OCI-LY7 (cell line): ENCODE measurements around the gene SURF1. TPM values are rescaled to one million over a fixed set of nuclear protein-coding genes. Genes with fewer than 3 reads are reported as not detected.

Source experiments
- BruUV-seq: library from RNA; stranded (reverse); fragments of 400-500 nt; replicated peaks from 2 replicates; lab custom pipeline; 2021; lab: Mats Ljungman, UMichigan
- CTCF ChIA-PET: fragments of 300-600 bp; sonication (Branson Sonifier 250); formaldehyde crosslinking; loops from one replicate; lab custom pipeline; 2022; ENCODE audit warnings: antibody characterized with exemption; ENCODE audit not compliant: unreplicated experiment; lab: Charles Lee
- POLR2A ChIA-PET: fragments of 300-600 bp; sonication (Branson Sonifier 250); formaldehyde crosslinking; loops from one replicate; lab custom pipeline; 2022; ENCODE audit warnings: antibody characterized with exemption; lab: Charles Lee
- DNase-seq: peaks from one replicate; pipeline ENCODE4 v3.0.0-alpha.2; 2015; ENCODE audit warnings: low spot score
- H2AFZ ChIP-seq: fragments of 200-600 bp; sonication (generic), shearing (Covaris generic); 2 replicates; pipeline ENCODE4 v1.6.1; 2014; ENCODE audit warnings: mild to moderate bottlenecking, antibody characterized with exemption, low read length, moderate library complexity
- H3K27ac ChIP-seq: fragments of 200-600 bp; sonication (generic); 2 replicates; pipeline ENCODE4 v1.5.1; 2014; ENCODE audit warnings: mixed run types, low read depth, mild to moderate bottlenecking, moderate library complexity, low read length, inconsistent platforms; ENCODE audit not compliant: poor library complexity, severe bottlenecking
- H3K36me3 ChIP-seq: fragments of 200-600 bp; sonication (generic); 2 replicates; pipeline ENCODE4 v1.6.1; 2014; ENCODE audit warnings: mild to moderate bottlenecking, antibody characterized with exemption, low read length, moderate library complexity, mixed read lengths; ENCODE audit not compliant: insufficient read depth
- H3K4me1 ChIP-seq: fragments of 200-600 bp; sonication (generic); 2 replicates; pipeline ENCODE4 v1.5.1; 2014; ENCODE audit warnings: mild to moderate bottlenecking, low read length; ENCODE audit not compliant: insufficient read depth, poor library complexity, severe bottlenecking
- H3K4me2 ChIP-seq: fragments of 200-600 bp; sonication (generic); 2 replicates; pipeline ENCODE4 v1.6.1; 2014; ENCODE audit warnings: mild to moderate bottlenecking, low read length
- H3K4me3 ChIP-seq: fragments of 200-600 bp; sonication (generic); 2 replicates; pipeline ENCODE4 v1.5.1; 2014; ENCODE audit warnings: mild to moderate bottlenecking, low read depth, low read length; ENCODE audit not compliant: poor library complexity, severe bottlenecking
- H3K79me2 ChIP-seq: fragments of 200-600 bp; sonication (generic); 2 replicates; pipeline ENCODE4 v1.6.1; 2016; ENCODE audit warnings: low read depth, mild to moderate bottlenecking, low read length, moderate library complexity, mixed read lengths; ENCODE audit not compliant: insufficient read depth
- H3K9me2 ChIP-seq: fragments of 200-600 bp; sonication (generic); 2 replicates; pipeline ENCODE4 v1.6.1; 2016; ENCODE audit warnings: mild to moderate bottlenecking, low read length, mixed read lengths; ENCODE audit not compliant: insufficient read depth
- H3K9me3 ChIP-seq: fragments of 200-600 bp; sonication (generic); 2 replicates; pipeline ENCODE4 v1.6.1; 2014; ENCODE audit warnings: mild to moderate bottlenecking, mixed run types, low read length, mixed read lengths
- H4K20me1 ChIP-seq: fragments of 200-600 bp; sonication (generic); 2 replicates; pipeline ENCODE4 v1.6.1; 2014; ENCODE audit warnings: mild to moderate bottlenecking, antibody characterized with exemption, low read length, moderate library complexity, mixed read lengths; ENCODE audit not compliant: insufficient read depth
- EZH2phosphoT487 ChIP-seq: fragments of 200-600 bp; sonication (generic); IDR thresholded peaks from 2 replicates; pipeline ENCODE4 v1.6.1; 2018; ENCODE audit warnings: low read depth, borderline replicate concordance, mild to moderate bottlenecking, mixed run types, antibody characterized with exemption, low read length, moderate library complexity, mixed read lengths
- intact Hi-C: fragments of 100-400 bp; cut with micrococcal nuclease; formaldehyde crosslinking; loops from one replicate; pipeline ENCODE4 v1.10.0; 2022; ENCODE audit not compliant: unreplicated experiment
- total RNA-seq, 2 experiments: library from RNA; depleted of rRNA in 1 of 2; stranded (reverse); fragments of >200 nt in 1 of 2; shearing (Covaris generic) in 1 of 2; gene quantifications; 2 replicates each; pipeline ENCODE4 v1.2.3, GENCODE V29; 2014 to 2022
- TF ChIP-seq, protein P1 (sequence below): fragments of 200-600 bp; sonication (generic); conservative IDR thresholded peaks from 2 replicates; pipeline ENCODE4 v1.5.1; 2014; ENCODE audit warnings: mild to moderate bottlenecking, antibody characterized with exemption, low read length, moderate library complexity, mixed read lengths

SURF1 gene
- total RNA-seq, 2 experiments from 2014 or later: 22.9 to 38.9 TPM

DNA sequence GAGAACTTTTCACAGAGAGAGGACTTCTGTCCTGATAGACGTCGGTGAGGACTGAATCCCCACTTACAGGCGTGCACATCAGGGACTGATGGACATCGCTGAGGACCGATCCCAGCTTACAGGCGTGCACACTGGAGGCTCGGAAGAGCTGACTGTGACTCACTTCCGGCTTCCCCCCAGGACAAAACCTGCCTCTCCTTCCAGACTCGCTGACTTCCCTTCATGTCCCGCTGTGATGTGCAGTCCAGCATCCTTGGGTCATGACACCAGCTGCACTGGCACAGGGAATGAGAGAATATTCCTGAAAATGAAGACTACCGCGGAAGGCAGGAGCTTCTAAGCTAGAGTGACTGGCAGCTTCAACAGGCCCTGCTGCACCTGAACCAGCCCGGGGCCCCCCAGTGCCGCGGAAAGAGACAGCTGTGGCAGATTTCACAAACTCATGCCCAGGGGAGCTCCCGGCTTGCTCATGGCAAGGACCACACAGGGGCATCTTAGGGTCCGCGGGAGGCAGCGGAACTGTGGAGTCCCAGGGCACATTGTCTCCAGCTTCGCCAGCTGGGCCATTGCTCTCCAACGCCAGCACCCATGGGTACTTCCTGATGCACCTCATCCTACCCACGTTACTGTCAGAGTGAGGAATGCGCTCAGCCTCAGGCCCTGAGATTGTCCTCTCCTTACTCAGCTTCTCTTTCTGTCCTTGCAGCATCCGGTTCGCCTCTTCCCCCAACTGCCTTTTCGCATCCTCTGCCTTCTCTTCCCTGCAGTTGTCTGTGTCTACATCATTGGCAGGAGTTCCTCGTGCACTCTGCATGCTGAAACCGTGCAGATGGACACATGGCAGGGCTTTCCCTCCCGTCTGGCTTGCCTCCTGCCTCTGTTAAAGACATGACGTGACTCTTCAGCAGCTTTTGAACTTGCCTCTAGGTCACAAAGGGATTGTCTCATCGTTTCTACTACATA, 49.8 kb downstream of the SURF1 start:
- H3K4me1 ChIP-seq: no peaks in the 10 kb centered on the region
- H4K20me1 ChIP-seq: no peaks in the 10 kb centered on the region
- ChIA-PET POLR2A (interaction anchor here (0.8 to 1.0 kb wide), 2 partner anchors 18 to 29 kb away, joined by 3 read pairs; partner anchors contain the start of gene SURF6), CTCF (no interaction called here)
- TF ChIP-seq EZH2phosphoT487: no peak
- TF ChIP-seq, protein P1, sequence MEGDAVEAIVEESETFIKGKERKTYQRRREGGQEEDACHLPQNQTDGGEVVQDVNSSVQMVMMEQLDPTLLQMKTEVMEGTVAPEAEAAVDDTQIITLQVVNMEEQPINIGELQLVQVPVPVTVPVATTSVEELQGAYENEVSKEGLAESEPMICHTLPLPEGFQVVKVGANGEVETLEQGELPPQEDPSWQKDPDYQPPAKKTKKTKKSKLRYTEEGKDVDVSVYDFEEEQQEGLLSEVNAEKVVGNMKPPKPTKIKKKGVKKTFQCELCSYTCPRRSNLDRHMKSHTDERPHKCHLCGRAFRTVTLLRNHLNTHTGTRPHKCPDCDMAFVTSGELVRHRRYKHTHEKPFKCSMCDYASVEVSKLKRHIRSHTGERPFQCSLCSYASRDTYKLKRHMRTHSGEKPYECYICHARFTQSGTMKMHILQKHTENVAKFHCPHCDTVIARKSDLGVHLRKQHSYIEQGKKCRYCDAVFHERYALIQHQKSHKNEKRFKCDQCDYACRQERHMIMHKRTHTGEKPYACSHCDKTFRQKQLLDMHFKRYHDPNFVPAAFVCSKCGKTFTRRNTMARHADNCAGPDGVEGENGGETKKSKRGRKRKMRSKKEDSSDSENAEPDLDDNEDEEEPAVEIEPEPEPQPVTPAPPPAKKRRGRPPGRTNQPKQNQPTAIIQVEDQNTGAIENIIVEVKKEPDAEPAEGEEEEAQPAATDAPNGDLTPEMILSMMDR: no peak
- no peak overlapping the region for H3K27ac ChIP-seq
- no peaks in the 10 kb centered on the region for H3K9me2 ChIP-seq
- H2AFZ ChIP-seq: no peak overlapping the region
- H3K36me3 ChIP-seq: no peaks in the 10 kb centered on the region
- BruUV-seq: no TSS peak
- no peak overlapping the region for H3K4me2 ChIP-seq
- no peak for DNase-seq
- H3K79me2 ChIP-seq: no peaks in the 10 kb centered on the region
- intact Hi-C loops: no loop called here
- H3K4me3 ChIP-seq: no peak overlapping the region
- H3K9me3 ChIP-seq: 0 out of 2 replicates have a peak, but pooled peaks cover 4% of the 10 kb centered on the region

DNA sequence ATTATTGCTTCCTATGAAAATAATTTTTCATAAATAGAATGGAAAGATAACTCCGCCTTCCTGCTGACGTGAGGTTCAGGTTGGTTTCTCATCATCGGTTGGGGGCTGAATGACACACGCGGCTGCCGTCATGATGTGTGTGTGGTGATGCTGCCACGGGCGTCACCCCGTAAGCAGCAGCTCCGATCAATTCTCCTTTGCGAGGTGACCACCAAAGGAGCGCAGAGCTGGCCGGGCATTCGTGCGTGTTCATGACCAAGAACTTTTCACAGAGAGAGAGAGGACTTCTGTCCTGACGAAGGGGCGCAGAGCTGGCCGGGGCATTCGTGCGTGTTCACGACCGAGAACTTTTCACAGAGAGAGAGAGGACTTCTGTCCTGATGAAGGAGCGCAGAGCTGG, 50.6 kb downstream of the SURF1 start:
- ChIA-PET POLR2A (no interaction called here), CTCF (no interaction called here)
- intact Hi-C loops: no loop called here
- H3K4me2 ChIP-seq: no peak overlapping the region
- H3K9me2 ChIP-seq: no peaks in the 10 kb centered on the region
- H3K9me3 ChIP-seq: 0 out of 2 replicates have a peak, but pooled peaks cover 4% of the 10 kb centered on the region
- no peak overlapping the region for H2AFZ ChIP-seq
- H4K20me1 ChIP-seq: no peaks in the 10 kb centered on the region
- H3K4me1 ChIP-seq: no peaks in the 10 kb centered on the region
- TF ChIP-seq EZH2phosphoT487: no peak
- TF ChIP-seq, protein P1: no peak
- no peak overlapping the region for H3K27ac ChIP-seq
- no peak overlapping the region for H3K4me3 ChIP-seq
- H3K36me3 ChIP-seq: no peaks in the 10 kb centered on the region
- BruUV-seq: no TSS peak
- H3K79me2 ChIP-seq: no peaks in the 10 kb centered on the region
- DNase-seq: no peak
